Esophagus (tissue), 2 donors: ENCODE results near the gene DGCR2. TPM values are rescaled to one million over a fixed set of nuclear protein-coding genes. Genes with fewer than 3 reads are reported as not detected.

Source experiments
- H3K27ac ChIP-seq, 2 donors: one replicate each; pipeline ENCODE4 v1.5.1; 2013; ENCODE audit warnings: low read depth in 2 of 2, mild to moderate bottlenecking in 2 of 2, inconsistent platforms in 1 of 2, low read length in 1 of 2, moderate library complexity in 1 of 2
- H3K27me3 ChIP-seq, 2 donors: one replicate each; pipeline ENCODE4 v1.6.1; 2013; ENCODE audit warnings: low read length in 2 of 2, control low read depth in 1 of 2, mild to moderate bottlenecking in 1 of 2; ENCODE audit not compliant: insufficient read depth in 2 of 2, control insufficient read depth in 1 of 2
- H3K36me3 ChIP-seq, 2 donors: one replicate each; pipeline ENCODE4 v1.6.1; 2013; ENCODE audit warnings: low read length in 1 of 2; ENCODE audit not compliant: control insufficient read depth in 2 of 2, insufficient read depth in 2 of 2
- H3K4me1 ChIP-seq, 2 donors: one replicate each; pipeline ENCODE4 v1.6.1; 2013; ENCODE audit warnings: low read length in 1 of 2; ENCODE audit not compliant: control insufficient read depth in 2 of 2, insufficient read depth in 2 of 2
- H3K4me3 ChIP-seq, 2 donors: one replicate each; pipeline ENCODE4 v1.5.1; 2013; ENCODE audit warnings: low read length in 2 of 2, mild to moderate bottlenecking in 2 of 2, low read depth in 1 of 2, moderate library complexity in 1 of 2
- H3K9me3 ChIP-seq, 2 donors: one replicate each; pipeline ENCODE4 v1.6.1; 2013; ENCODE audit warnings: mild to moderate bottlenecking in 2 of 2, low read depth in 1 of 2, low read length in 1 of 2, moderate library complexity in 1 of 2; ENCODE audit not compliant: control insufficient read depth in 2 of 2, insufficient read depth in 1 of 2
- WGBS, 2 donors: extraction: QIAGEN DNeasy Blood & Tissue Kit; methylation state at CpG; one replicate each; pipeline ENCODE4 v1.1.7; 2013; 5-methylcytosine and 5-hydroxymethylcytosine counted together
- polyA plus RNA-seq, 2 donors: library from polyadenylated mRNA; stranded (reverse); fragments of 200-250 nt; gene quantifications; one replicate each; pipeline ENCODE4 v1.2.3, GENCODE V29; 2013
- donor health status: healthy with polysubstance abuse.
- donor health status: Bipolar disorder and iron deficiency.

The DGCR2 gene
- polyA plus RNA-seq, 2 donors, result 32.2 to 32.9 TPM

DNA sequence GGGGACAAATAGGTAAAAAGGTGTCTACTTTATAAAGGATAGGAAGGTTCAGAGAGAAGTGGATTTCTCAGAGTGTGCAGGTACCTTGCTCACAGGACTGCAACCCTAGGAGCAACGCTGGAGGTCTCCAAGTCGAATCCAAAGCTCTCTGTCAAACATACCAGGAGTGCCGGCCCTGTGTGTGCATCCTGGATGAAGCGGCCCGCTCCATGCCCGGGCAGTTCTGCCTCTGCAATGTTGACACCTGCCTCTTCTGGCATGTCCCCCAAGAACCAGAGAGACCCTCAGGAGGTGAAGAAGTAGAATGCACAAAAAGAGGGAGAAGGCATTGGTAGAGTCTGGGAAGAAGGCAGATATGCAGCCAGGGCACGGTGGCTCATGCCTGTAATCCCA is 5.8 kb upstream of the DGCR2 start:
- 77 to 85% methylated on average over 7 of the region's 7 CpGs for WGBS, 2 donors
- Histone ChIP-seq H3K36me3 (peaks cover 0 to 16% of the 10 kb centered on the region in 2 donors), H3K9me3 (no peaks in the 10 kb centered on the region), H3K4me3 (no peak overlapping the region), H3K4me1 (peaks cover 0 to 39% of the 10 kb centered on the region in 2 donors), H3K27me3 (no peaks in the 10 kb centered on the region), H3K27ac (no peak overlapping the region)

DNA sequence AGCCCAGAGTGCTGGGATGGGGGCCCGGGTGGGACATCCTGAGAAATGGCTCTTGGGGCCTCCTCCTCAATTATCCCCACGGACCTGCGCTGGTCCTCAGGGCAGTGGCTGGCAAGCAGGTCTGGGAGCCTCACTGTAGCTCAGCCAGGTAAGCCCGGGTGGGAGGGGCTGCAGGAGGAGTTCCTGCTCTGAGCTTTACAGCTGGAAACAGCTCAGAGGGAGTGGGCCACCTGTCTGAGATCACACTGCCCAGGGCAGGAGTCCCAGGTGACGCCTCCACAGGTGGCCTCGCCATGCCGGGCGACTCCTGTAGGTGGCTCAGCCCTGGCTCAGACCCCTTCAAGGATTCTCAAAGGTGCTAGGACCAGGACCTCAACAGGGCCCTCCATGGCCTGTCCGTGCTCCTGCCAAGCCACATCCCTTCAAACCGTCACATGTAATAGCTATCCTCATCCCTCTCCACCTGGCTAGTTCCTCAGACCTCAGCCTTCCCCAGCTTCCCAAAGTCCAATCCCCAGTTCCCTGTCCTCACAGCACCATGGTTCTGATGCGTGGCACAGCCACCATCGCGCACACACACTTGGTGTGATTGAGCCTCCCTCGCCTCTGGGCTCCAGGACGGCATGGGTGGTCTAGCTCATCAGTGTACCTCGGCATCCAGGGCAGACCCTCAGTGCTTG is 5.3 kb upstream of the DGCR2 start:
- H3K27me3 ChIP-seq, result no peaks in the 10 kb centered on the region
- peaks cover 0 to 39% of the 10 kb centered on the region in 2 donors for H3K4me1 ChIP-seq
- H3K4me3 ChIP-seq, result no peak overlapping the region
- peak overlapping the region in 1 of 2 donors; percentile 66 for H3K27ac ChIP-seq
- WGBS, 2 donors, result 69 to 71% methylated on average over 13 to 16 of the region's 16 CpGs
- H3K36me3 ChIP-seq, result peaks cover 0 to 11% of the 10 kb centered on the region in 2 donors
- no peaks in the 10 kb centered on the region for H3K9me3 ChIP-seq

GRCh38 chr22:19126309-19127273 is 4.4 kb upstream of the DGCR2 start:
- Histone ChIP-seq H3K4me1 (peaks cover 0 to 33% of the 10 kb centered on the region in 2 donors), H3K27ac (peak overlapping the region in 1 of 2 donors; percentile 66)
- WGBS, 2 donors, result 84 to 88% methylated on average over 19 of the region's 19 CpGs

GRCh38 chr22:19125474-19126308 is 3.5 kb upstream of the DGCR2 start:
- H3K27ac ChIP-seq, result no peak overlapping the region
- no peaks in the 10 kb centered on the region for H3K9me3 ChIP-seq
- H3K27me3 ChIP-seq, result no peaks in the 10 kb centered on the region
- 81 to 86% methylated on average over 20 to 21 of the region's 21 CpGs for WGBS, 2 donors
- peaks cover 3 to 27% of the 10 kb centered on the region in 2 donors for H3K4me1 ChIP-seq
- H3K4me3 ChIP-seq, result no peak overlapping the region
- H3K36me3 ChIP-seq, result no peaks in the 10 kb centered on the region

More at GRCh38 chr22:19126309-19127273, 4.4 kb upstream of the DGCR2 start:
- Histone ChIP-seq H3K27me3 (no peaks in the 10 kb centered on the region), H3K9me3 (no peaks in the 10 kb centered on the region), H3K4me3 (no peak overlapping the region), H3K36me3 (peaks cover 0 to 3% of the 10 kb centered on the region in 2 donors)

DNA sequence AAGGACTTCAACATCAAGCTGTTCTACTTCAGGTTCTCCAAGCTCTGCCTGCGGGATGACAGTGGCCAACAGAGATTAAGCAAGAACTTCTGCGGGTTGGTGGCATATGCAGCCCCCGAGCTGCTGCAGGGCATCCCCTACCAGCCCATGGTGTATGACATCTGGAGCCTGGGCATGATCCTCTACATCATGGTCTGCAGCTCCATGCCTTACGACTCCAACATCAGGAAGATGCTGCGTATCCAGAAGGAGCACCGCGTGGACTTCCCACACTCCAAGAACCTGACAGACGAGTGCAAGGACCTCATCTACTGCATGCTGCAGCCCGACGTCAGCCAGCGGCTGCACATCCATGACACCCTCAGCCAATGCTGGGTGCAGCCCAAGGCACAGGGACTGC is 2.8 kb upstream of the DGCR2 start:
- 95% methylated on average over 11 of the region's 11 CpGs for WGBS, 2 donors
- Histone ChIP-seq H3K27ac (no peak overlapping the region), H3K9me3 (no peaks in the 10 kb centered on the region), H3K27me3 (no peaks in the 10 kb centered on the region), H3K4me1 (peaks cover 8 to 32% of the 10 kb centered on the region in 2 donors), H3K36me3 (no peaks in the 10 kb centered on the region), H3K4me3 (no peak overlapping the region)

- no peak overlapping the region for H3K4me3 ChIP-seq
- no peaks in the 10 kb centered on the region for H3K27me3 ChIP-seq
- H3K4me1 ChIP-seq, result peaks cover 12 to 35% of the 10 kb centered on the region in 2 donors
- H3K27ac ChIP-seq, result no peak overlapping the region
- 81 to 83% methylated on average over 4 of the region's 4 CpGs for WGBS, 2 donors
- peaks cover 0 to 3% of the 10 kb centered on the region in 2 donors for H3K36me3 ChIP-seq
- H3K9me3 ChIP-seq, result no peaks in the 10 kb centered on the region
These were observed 2.2 kb upstream of the DGCR2 start for GRCh38 chr22:19124377-19124776.

DNA sequence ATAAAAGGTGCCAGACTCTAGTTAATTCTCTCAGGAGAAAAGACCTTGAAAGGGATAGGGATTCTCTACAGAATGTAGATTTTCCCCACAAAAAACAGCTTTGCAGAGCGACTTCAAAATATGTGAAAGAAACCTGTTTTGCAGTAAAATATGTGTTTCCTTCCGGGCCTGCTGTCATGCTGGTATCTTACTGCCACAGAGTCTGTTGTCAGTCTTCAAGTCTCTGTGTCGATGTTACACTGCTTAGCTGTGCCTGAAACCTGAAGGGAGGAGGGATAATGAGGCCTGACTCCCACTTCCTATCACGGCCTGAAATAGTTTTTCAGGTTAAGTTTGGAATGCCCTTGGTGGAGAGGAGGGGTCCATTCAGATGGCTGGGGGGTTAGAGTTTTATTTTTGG is 1.7 kb upstream of the DGCR2 start:
- H3K4me1 ChIP-seq, result peaks cover 14 to 33% of the 10 kb centered on the region in 2 donors
- no peak overlapping the region for H3K4me3 ChIP-seq
- H3K27ac ChIP-seq, result no peak overlapping the region
- peaks cover 0 to 3% of the 10 kb centered on the region in 2 donors for H3K36me3 ChIP-seq
- no peaks in the 10 kb centered on the region for H3K9me3 ChIP-seq
- WGBS, 2 donors, result 92 to 94% methylated on average over 4 of the region's 4 CpGs
- H3K27me3 ChIP-seq, result no peaks in the 10 kb centered on the region

- Histone ChIP-seq H3K27ac (peak overlapping the region; percentile 59 to 74), H3K27me3 (no peaks in the 10 kb centered on the region), H3K4me1 (peaks cover 17 to 32% of the 10 kb centered on the region in 2 donors), H3K9me3 (no peaks in the 10 kb centered on the region), H3K4me3 (peak overlapping the region; percentile 43 to 72), H3K36me3 (peaks cover 0 to 3% of the 10 kb centered on the region in 2 donors)
- 21 to 25% methylated on average over 27 of the region's 27 CpGs for WGBS, 2 donors
These were observed 710 bp upstream of the DGCR2 start for GRCh38 chr22:19122752-19123492.
